ENCODE data around the gene TRPC3. TPM values are rescaled to one million over a fixed set of nuclear protein-coding genes. Genes with fewer than 3 reads are reported as not detected.

TRPC3 gene
- total RNA-seq, 2 experiments from 2014 or later, result not detected

- ATAC-seq (ENCODE audit: poor library complexity), result no peak
Measured at GRCh38 chr4:121888134-121888533, 63.7 kb downstream of the TRPC3 start.

GRCh38 chr4:121885115-121885514 lies 66.7 kb downstream of the TRPC3 start:
- ATAC-seq (ENCODE audit: poor library complexity), result no peak
- no peaks in the 10 kb centered on the region for H3K9me3 ChIP-seq (ENCODE audit: control insufficient read depth in 1 of 2, insufficient read depth in 1 of 2, low read length in 2 of 2)
- H3K4me3 Mint-ChIP-seq, result no peak overlapping the region
- CTCF ChIA-PET, result no interaction called here
- intact Hi-C loops (cut with DNase I, micrococcal nuclease), result no loop called here
- H3K4me3 ChIP-seq (ENCODE audit: low read length), result no peak overlapping the region
- no peaks in the 10 kb centered on the region for H3K36me3 Mint-ChIP-seq (ENCODE audit: low read depth)
- POLR2A ChIA-PET, result interaction anchor here (1.1 kb wide), 1 partner anchor 84 kb away, joined by 3 read pairs; the partner anchor contains the start of gene EXOSC9
- TF ChIP-seq CTCF (IDR thresholded peaks at IDR 0.05), result no peak
- no peak for DNase-seq
- H3K27ac ChIP-seq (ENCODE audit: low read depth in 1 of 2, low read length in 2 of 2), result no peak overlapping the region
- no peaks in the 10 kb centered on the region for H3K36me3 ChIP-seq (ENCODE audit: insufficient read depth, low read length)
- H3K27me3 ChIP-seq (ENCODE audit: control insufficient read depth in 1 of 2, insufficient read depth in 2 of 2, low read length in 2 of 2), result peaks cover 3 to 5% of the 10 kb centered on the region in 2 experiments
- H3K9me3 Mint-ChIP-seq, result no peaks in the 10 kb centered on the region
- no peaks in the 10 kb centered on the region for H3K4me1 Mint-ChIP-seq (ENCODE audit: low read depth)
- peaks cover 51% of the 10 kb centered on the region for H3K27me3 Mint-ChIP-seq
- H3K4me1 ChIP-seq (ENCODE audit: insufficient read depth, low read length), result no peaks in the 10 kb centered on the region
- H3K27ac Mint-ChIP-seq, result no peak overlapping the region

More at GRCh38 chr4:121888134-121888533, 63.7 kb downstream of the TRPC3 start:
- Mint-ChIP-seq H3K27ac (no peak overlapping the region), H3K27me3 (peaks cover 41% of the 10 kb centered on the region), H3K9me3 (no peaks in the 10 kb centered on the region), H3K36me3 (ENCODE audit: low read depth) (no peaks in the 10 kb centered on the region), H3K4me3 (no peak overlapping the region), H3K4me1 (ENCODE audit: low read depth) (no peaks in the 10 kb centered on the region)
- H3K9me3 ChIP-seq (ENCODE audit: control insufficient read depth in 1 of 2, insufficient read depth in 1 of 2, low read length in 2 of 2), result no peaks in the 10 kb centered on the region
- H3K4me1 ChIP-seq (ENCODE audit: insufficient read depth, low read length), result no peaks in the 10 kb centered on the region
- intact Hi-C loops (cut with DNase I, micrococcal nuclease), result no loop called here
- ChIA-PET POLR2A (no interaction called here), CTCF (interaction anchor here (1.0 kb wide), 1 partner anchor 27 kb away, joined by 3 read pairs; no protein-coding TSS in a partner anchor)
- no peaks in the 10 kb centered on the region for H3K36me3 ChIP-seq (ENCODE audit: insufficient read depth, low read length)
- H3K27ac ChIP-seq (ENCODE audit: low read depth in 1 of 2, low read length in 2 of 2), result no peak overlapping the region
- no peak overlapping the region for H3K4me3 ChIP-seq (ENCODE audit: low read length)
- DNase-seq, result no peak
- H3K27me3 ChIP-seq (ENCODE audit: control insufficient read depth in 1 of 2, insufficient read depth in 2 of 2, low read length in 2 of 2), result peaks cover 3 to 5% of the 10 kb centered on the region in 2 experiments
- TF ChIP-seq CTCF (IDR thresholded peaks at IDR 0.05), result no peak

- no peak for TF ChIP-seq CTCF (IDR thresholded peaks at IDR 0.05)
- ChIA-PET POLR2A (interaction anchor here (1.1 kb wide), 1 partner anchor 12 kb away, joined by 3 read pairs; no protein-coding TSS in a partner anchor), CTCF (no interaction called here)
- ATAC-seq (ENCODE audit: poor library complexity) (no peak), DNase-seq (no peak)
- H3K27me3 Mint-ChIP-seq, result peaks cover 56% of the 10 kb centered on the region
- H3K27ac Mint-ChIP-seq, result no peak overlapping the region
- Histone ChIP-seq H3K27me3 (ENCODE audit: control insufficient read depth in 1 of 2, insufficient read depth in 2 of 2, low read length in 2 of 2) (peaks cover 4 to 24% of the 10 kb centered on the region in 2 experiments), H3K4me1 (ENCODE audit: insufficient read depth, low read length) (no peaks in the 10 kb centered on the region), H3K27ac (ENCODE audit: low read depth in 1 of 2, low read length in 2 of 2) (no peak overlapping the region), H3K36me3 (ENCODE audit: insufficient read depth, low read length) (no peaks in the 10 kb centered on the region), H3K4me3 (ENCODE audit: low read length) (no peak overlapping the region), H3K9me3 (ENCODE audit: control insufficient read depth in 1 of 2, insufficient read depth in 1 of 2, low read length in 2 of 2) (no peaks in the 10 kb centered on the region)
- no peak overlapping the region for H3K4me3 Mint-ChIP-seq
- H3K4me1 Mint-ChIP-seq (ENCODE audit: low read depth), result no peaks in the 10 kb centered on the region
- intact Hi-C loops (cut with DNase I, micrococcal nuclease), result no loop called here
- no peaks in the 10 kb centered on the region for H3K36me3 Mint-ChIP-seq (ENCODE audit: low read depth)
- no peaks in the 10 kb centered on the region for H3K9me3 Mint-ChIP-seq
Measured at GRCh38 chr4:121881158-121881557, 70.7 kb downstream of the TRPC3 start.

Measured in CD4-positive, alpha-beta T cell (primary cell).